ENCODE results near the gene PCSK6. TPM values are rescaled to one million over a fixed set of nuclear protein-coding genes. Genes with fewer than 3 reads are reported as not detected.

Gene PCSK6
- total RNA-seq, 1 donor from 2014 or later: 5.4 TPM

DNA sequence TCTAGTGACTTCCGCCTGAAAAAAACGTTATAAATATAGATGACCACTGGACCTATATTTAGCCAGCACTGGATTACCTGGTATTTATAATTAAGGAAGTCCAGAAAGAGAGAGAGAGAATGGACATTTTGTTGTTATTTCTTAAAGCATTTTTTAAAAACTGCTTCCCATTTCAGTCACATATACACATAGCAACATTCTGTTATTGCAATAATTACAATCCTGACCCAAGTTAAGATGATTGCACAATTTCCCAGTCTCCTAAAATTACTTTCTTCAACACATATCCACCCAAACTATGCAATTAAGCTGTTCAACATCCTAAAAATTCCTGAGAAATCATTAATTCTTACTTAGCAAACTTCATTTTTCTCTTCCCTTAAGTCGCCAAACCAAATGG is 37.7 kb downstream of the PCSK6 start:
- TF ChIP-seq, protein P1, sequence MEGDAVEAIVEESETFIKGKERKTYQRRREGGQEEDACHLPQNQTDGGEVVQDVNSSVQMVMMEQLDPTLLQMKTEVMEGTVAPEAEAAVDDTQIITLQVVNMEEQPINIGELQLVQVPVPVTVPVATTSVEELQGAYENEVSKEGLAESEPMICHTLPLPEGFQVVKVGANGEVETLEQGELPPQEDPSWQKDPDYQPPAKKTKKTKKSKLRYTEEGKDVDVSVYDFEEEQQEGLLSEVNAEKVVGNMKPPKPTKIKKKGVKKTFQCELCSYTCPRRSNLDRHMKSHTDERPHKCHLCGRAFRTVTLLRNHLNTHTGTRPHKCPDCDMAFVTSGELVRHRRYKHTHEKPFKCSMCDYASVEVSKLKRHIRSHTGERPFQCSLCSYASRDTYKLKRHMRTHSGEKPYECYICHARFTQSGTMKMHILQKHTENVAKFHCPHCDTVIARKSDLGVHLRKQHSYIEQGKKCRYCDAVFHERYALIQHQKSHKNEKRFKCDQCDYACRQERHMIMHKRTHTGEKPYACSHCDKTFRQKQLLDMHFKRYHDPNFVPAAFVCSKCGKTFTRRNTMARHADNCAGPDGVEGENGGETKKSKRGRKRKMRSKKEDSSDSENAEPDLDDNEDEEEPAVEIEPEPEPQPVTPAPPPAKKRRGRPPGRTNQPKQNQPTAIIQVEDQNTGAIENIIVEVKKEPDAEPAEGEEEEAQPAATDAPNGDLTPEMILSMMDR (conservative IDR thresholded peaks at IDR 0.05): no peak
- no peaks in the 10 kb centered on the region for H3K36me3 Mint-ChIP-seq (ENCODE audit: low read depth)
- H3K27ac Mint-ChIP-seq (ENCODE audit: unreplicated experiment): no peak overlapping the region
- H3K4me3 Mint-ChIP-seq: no peak overlapping the region
- no peak for DNase-seq (ENCODE audit: low read depth, low spot score)
- H3K27me3 Mint-ChIP-seq (ENCODE audit: low read depth): no peaks in the 10 kb centered on the region
- peaks cover 30% of the 10 kb centered on the region for H3K4me1 Mint-ChIP-seq
- no peaks in the 10 kb centered on the region for H3K9me3 Mint-ChIP-seq

- DNase-seq (ENCODE audit: low read depth, low spot score): no peak
- Mint-ChIP-seq H3K27ac (ENCODE audit: unreplicated experiment) (no peak overlapping the region), H3K27me3 (ENCODE audit: low read depth) (no peaks in the 10 kb centered on the region), H3K36me3 (ENCODE audit: low read depth) (no peaks in the 10 kb centered on the region), H3K9me3 (no peaks in the 10 kb centered on the region), H3K4me1 (peaks cover 35% of the 10 kb centered on the region), H3K4me3 (no peak overlapping the region)
- TF ChIP-seq, protein P1 (conservative IDR thresholded peaks at IDR 0.05): no peak
Observed at GRCh38 chr15:101451266-101451799, 38.2 kb downstream of the PCSK6 start.

- TF ChIP-seq, protein P1 (conservative IDR thresholded peaks at IDR 0.05): no peak
- H3K4me3 Mint-ChIP-seq: no peak overlapping the region
- H3K9me3 Mint-ChIP-seq: no peaks in the 10 kb centered on the region
- no peak for DNase-seq (ENCODE audit: low read depth, low spot score)
- peaks cover 32% of the 10 kb centered on the region for H3K4me1 Mint-ChIP-seq
- H3K27ac Mint-ChIP-seq (ENCODE audit: unreplicated experiment): peak overlapping the region; percentile 91
- no peaks in the 10 kb centered on the region for H3K27me3 Mint-ChIP-seq (ENCODE audit: low read depth)
- no peaks in the 10 kb centered on the region for H3K36me3 Mint-ChIP-seq (ENCODE audit: low read depth)
Observed at GRCh38 chr15:101450403-101451265, 38.9 kb downstream of the PCSK6 start.

GRCh38 chr15:101449471-101450402 is 39.8 kb downstream of the PCSK6 start:
- Mint-ChIP-seq H3K9me3 (no peaks in the 10 kb centered on the region), H3K27ac (ENCODE audit: unreplicated experiment) (peak overlapping the region; percentile 91), H3K4me1 (peaks cover 24% of the 10 kb centered on the region), H3K27me3 (ENCODE audit: low read depth) (no peaks in the 10 kb centered on the region), H3K36me3 (ENCODE audit: low read depth) (no peaks in the 10 kb centered on the region), H3K4me3 (no peak overlapping the region)
- DNase-seq (ENCODE audit: low read depth, low spot score): no peak
- TF ChIP-seq, protein P1 (conservative IDR thresholded peaks at IDR 0.05): no peak

DNA sequence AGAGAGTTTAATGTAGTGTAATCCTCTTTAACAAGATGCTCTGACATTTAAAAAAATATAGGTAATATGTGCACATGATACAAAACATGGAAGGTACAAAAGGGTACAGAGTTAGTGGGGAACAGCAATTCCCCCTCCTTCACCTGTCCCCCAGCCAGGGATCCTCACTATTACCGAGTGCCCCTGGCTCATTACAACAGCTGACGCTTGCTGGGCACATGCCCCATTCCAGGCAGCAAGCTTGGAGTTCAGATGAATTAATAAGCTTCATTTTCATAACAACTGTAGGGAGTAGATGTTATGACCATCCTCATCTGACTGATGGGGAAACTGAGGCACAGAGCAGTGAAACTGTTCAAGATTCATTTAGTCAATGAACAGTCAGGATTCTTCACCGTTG is 41.2 kb downstream of the PCSK6 start:
- Mint-ChIP-seq H3K27ac (ENCODE audit: unreplicated experiment) (no peak overlapping the region), H3K9me3 (no peaks in the 10 kb centered on the region), H3K36me3 (ENCODE audit: low read depth) (no peaks in the 10 kb centered on the region), H3K4me3 (no peak overlapping the region), H3K27me3 (ENCODE audit: low read depth) (no peaks in the 10 kb centered on the region), H3K4me1 (peaks cover 24% of the 10 kb centered on the region)
- no peak for DNase-seq (ENCODE audit: low read depth, low spot score)
- TF ChIP-seq, protein P1 (conservative IDR thresholded peaks at IDR 0.05): no peak
